Measurements from ENCODE around the gene RBM17. TPM values are rescaled to one million over a fixed set of nuclear protein-coding genes. Genes with fewer than 3 reads are reported as not detected.

The RBM17 gene, protein sequence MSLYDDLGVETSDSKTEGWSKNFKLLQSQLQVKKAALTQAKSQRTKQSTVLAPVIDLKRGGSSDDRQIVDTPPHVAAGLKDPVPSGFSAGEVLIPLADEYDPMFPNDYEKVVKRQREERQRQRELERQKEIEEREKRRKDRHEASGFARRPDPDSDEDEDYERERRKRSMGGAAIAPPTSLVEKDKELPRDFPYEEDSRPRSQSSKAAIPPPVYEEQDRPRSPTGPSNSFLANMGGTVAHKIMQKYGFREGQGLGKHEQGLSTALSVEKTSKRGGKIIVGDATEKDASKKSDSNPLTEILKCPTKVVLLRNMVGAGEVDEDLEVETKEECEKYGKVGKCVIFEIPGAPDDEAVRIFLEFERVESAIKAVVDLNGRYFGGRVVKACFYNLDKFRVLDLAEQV
- total RNA-seq (2013; cell fraction: nucleolus; rRNA removed), result 136 and 141 TPM in 2 replicates
- total RNA-seq (2014; rRNA removed), result 38.3 and 49.0 TPM in 2 replicates
- total RNA-seq (2014; rRNA removed; fragmentation: Illumina TruSeq; extraction: Trizol), result 85.7 and 94.1 TPM in 2 replicates
- 101 and 106 TPM in 2 replicates for total RNA-seq (2021)
- polyA plus RNA-seq (2011; ENCODE audit: low read depth), result 52.6 TPM
- 64.5 and 65.3 TPM in 2 replicates for polyA plus RNA-seq (2011; rRNA removed)
- 33.5 and 38.9 TPM in 2 replicates for polyA plus RNA-seq (2011; cell fraction: cytosol; rRNA removed)
- polyA plus RNA-seq (2011; cell fraction: nucleus; rRNA removed), result 130 and 190 TPM in 2 replicates
- polyA plus RNA-seq (2012), result 73.3 and 80.2 TPM in 2 replicates
- 156 and 160 TPM in 2 replicates for polyA plus RNA-seq (2014; fragmentation: Illumina TruSeq; extraction: Trizol)
- 10 to 100 TPM; 28.4 to 45.0 TPM for polyA plus RNA-seq (2014; fragmentation: Nextera tagmentation; extraction: Ambion mirVana)
- polyA plus RNA-seq (2014; rRNA removed), result 79.9 and 82.1 TPM in 2 replicates
- 100 to 1,000 TPM; 177 to 181 TPM for polyA plus RNA-seq (2016; fragmentation: Nextera tagmentation; extraction: Ambion mirVana)
- 22.5 and 26.1 TPM in 2 replicates for polyA minus RNA-seq (2011; rRNA and poly(A)+ RNA removed)
- polyA minus RNA-seq (2011; cell fraction: cytosol; rRNA and poly(A)+ RNA removed), result 11.8 and 17.6 TPM in 2 replicates
- polyA minus RNA-seq (2011; cell fraction: nucleus; rRNA and poly(A)+ RNA removed), result 19.2 and 28.1 TPM in 2 replicates
- percentile 92 among the genes with signal in this experiment for Bru-seq, nascent RNA
- percentile 94 among the genes with signal in this experiment for BruChase-seq, experiment 1, labeled RNA remaining after a 6-hour chase
- BruChase-seq, experiment 2, labeled RNA remaining after a 2-hour chase, result percentile 94 among the genes with signal in this experiment
- long read RNA-seq, experiment 1, transcript RBM17-201 (12 exons, 2,755 nt), result major isoform, 79 of 113 reads
- long read RNA-seq, experiment 1, partial matches to known transcripts, result 26 of 113 reads
- long read RNA-seq, experiment 1, other reads (novel, unspliced or antisense), result 8 of 113 reads
- long read RNA-seq, experiment 2, transcript RBM17-201 (12 exons, 2,755 nt), result major isoform, 148 of 288 reads
- long read RNA-seq, experiment 2, partial matches to known transcripts, result 100 of 288 reads
- long read RNA-seq, experiment 2, other reads (novel, unspliced or antisense), result 39 of 288 reads

- Histone ChIP-seq H3K27ac (ENCODE audit: control insufficient read depth, insufficient read depth) (peak within 1 kb of the TSS; percentile 81), H3K4me3 (peak within 1 kb of the TSS; percentile 99), H3K27me3 (replicated peaks in 1 of 2; ENCODE audit: control insufficient read depth in 2 of 2, insufficient read depth in 2 of 2, low read length in 1 of 2) (no peaks in the 10 kb centered on the region), H3K79me2 (ENCODE audit: control insufficient read depth, insufficient read depth, low read length) (peaks cover 47% of the 10 kb centered on the region), H3K4me1 (ENCODE audit: control insufficient read depth, insufficient read depth, low read length) (peaks cover 3% of the 10 kb centered on the region; the same call in 1 of the 2 replicates), H3K9ac (ENCODE audit: control insufficient read depth, insufficient read depth, low read length) (peak within 1 kb of the TSS; percentile 89), H2AFZ (ENCODE audit: control insufficient read depth, low read depth, low read length) (peak within 1 kb of the TSS; percentile 65), H3K4me2 (ENCODE audit: control insufficient read depth, insufficient read depth) (peak within 1 kb of the TSS; percentile 88), H3K9me3 (replicated peaks; ENCODE audit: control insufficient read depth, insufficient read depth, low read length) (no peaks in the 10 kb centered on the region), H4K20me1 (ENCODE audit: control insufficient read depth, insufficient read depth) (no peaks in the 10 kb centered on the region; the same call in none of the 2 replicates), H3K36me3 (ENCODE audit: control insufficient read depth in 2 of 2, insufficient read depth in 2 of 2, low read length in 1 of 2) (no peaks in the 10 kb centered on the region)
- ChIA-PET RAD21 (ENCODE audit: unreplicated experiment) (interaction anchor here (1.6 to 1.8 kb wide), 3 partner anchors 74 to 313 kb away, joined by 5 to 10 read pairs (median 8); partner anchors contain the start of gene PFKFB3), POLR2A (interaction anchor here (0.5 to 1.0 kb wide), 3 partner anchors 26 to 179 kb away, joined by 3 read pairs; no protein-coding TSS in a partner anchor), CTCF (interaction anchor here (0.6 to 6.1 kb wide), 15 partner anchors 20 to 112 kb away, joined by 3 to 142 read pairs (median 6); no protein-coding TSS in a partner anchor), SMC1A (ENCODE audit: uncharacterized antibody, unreplicated experiment) (interaction anchor here (2.2 to 4.1 kb wide), 5 partner anchors 37 to 318 kb away, joined by 7 to 81 read pairs (median 31); no protein-coding TSS in a partner anchor)
- under 1% methylated on average over 65 of the region's 77 CpGs for WGBS (ENCODE audit: insufficient coverage, insufficient replicate concordance, low lambda C conversion rate, missing lambda C conversion rate)
- intact Hi-C loops (cut with micrococcal nuclease; ENCODE audit: unreplicated experiment), result loop anchor here (1.0 to 5.0 kb wide), 3 partner anchors 38 to 112 kb away; partner anchors contain the start of gene IL15RA
- DNase-seq (ENCODE audit: low read depth, low spot score) (peak; percentile 82), FAIRE-seq (peak; percentile 90), ATAC-seq (peak; percentile 88)
- in situ Hi-C loops (cut with MboI), result no loop called here
- no TSS peak for BruUV-seq (replicated peaks)
- TF ChIP-seq BCL11A (IDR thresholded peaks at IDR 0.05; ENCODE audit: low read depth, low read length) (no peak), CHD2 (IDR thresholded peaks at IDR 0.05; ENCODE audit: borderline replicate concordance, low read depth, low read length) (peak; percentile 52; the same call in 1 of the 2 replicates), ZNF384 (IDR thresholded peaks at IDR 0.05; ENCODE audit: borderline replicate concordance, low read depth, low read length) (0 out of 2 replicates have a peak, but pooled peaks have one; percentile 19), EED (IDR thresholded peaks at IDR 0.05; ENCODE audit: low read depth) (peak; percentile 56), NR2C2 (IDR thresholded peaks at IDR 0.05; ENCODE audit: borderline replicate concordance, control insufficient read depth, insufficient read length, low read depth) (no peak), JUND (IDR thresholded peaks at IDR 0.05; ENCODE audit: low read depth, low read length) (0 out of 2 replicates have a peak, but pooled peaks have one; percentile 6), ZNF274 (IDR thresholded peaks at IDR 0.05; ENCODE audit: insufficient read depth, insufficient read length) (no peak), USF2 (IDR thresholded peaks at IDR 0.05; ENCODE audit: borderline replicate concordance, low read depth, low read length) (no peak), SKIL (IDR thresholded peaks at IDR 0.05; ENCODE audit: low read depth, poor library complexity, severe bottlenecking) (peak; percentile 59), STAT3 (IDR thresholded peaks at IDR 0.05; ENCODE audit: low read depth, low read length) (no peak), CHD4 (IDR thresholded peaks at IDR 0.05) (no peak)
- TF ChIP-seq, protein P1, sequence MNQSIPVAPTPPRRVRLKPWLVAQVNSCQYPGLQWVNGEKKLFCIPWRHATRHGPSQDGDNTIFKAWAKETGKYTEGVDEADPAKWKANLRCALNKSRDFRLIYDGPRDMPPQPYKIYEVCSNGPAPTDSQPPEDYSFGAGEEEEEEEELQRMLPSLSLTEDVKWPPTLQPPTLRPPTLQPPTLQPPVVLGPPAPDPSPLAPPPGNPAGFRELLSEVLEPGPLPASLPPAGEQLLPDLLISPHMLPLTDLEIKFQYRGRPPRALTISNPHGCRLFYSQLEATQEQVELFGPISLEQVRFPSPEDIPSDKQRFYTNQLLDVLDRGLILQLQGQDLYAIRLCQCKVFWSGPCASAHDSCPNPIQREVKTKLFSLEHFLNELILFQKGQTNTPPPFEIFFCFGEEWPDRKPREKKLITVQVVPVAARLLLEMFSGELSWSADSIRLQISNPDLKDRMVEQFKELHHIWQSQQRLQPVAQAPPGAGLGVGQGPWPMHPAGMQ (IDR thresholded peaks at IDR 0.05; ENCODE audit: borderline replicate concordance), result no peak
Measured at GRCh38 chr10:6088721-6089333, at the start of gene RBM17. Gene RBM17, plus strand, starts transcription at chr10:6089034. Its CDS starts 8,032 bp downstream, at chr10:6097066.
